Glomerular visceral epithelial cell (primary cell): ENCODE results near the gene FOXE3.

ENCODE experiments used
- DNase-seq: peaks from one replicate; pipeline ENCODE4 v3.0.0-alpha.2; 2016; ENCODE audit errors: extremely low spot score

The FOXE3 gene

GRCh38 chr1:47415728-47416318, at the start of gene FOXE3:
Gene FOXE3 (plus strand): TSS chr1:47416285. CDS start chr1:47416316, 31 bp downstream.
- DNase-seq: no peak

- DNase-seq: no peak
These were observed 48.4 kb upstream of the FOXE3 start for GRCh38 chr1:47367651-47368050.

- no peak for DNase-seq
These were observed 45.0 kb upstream of the FOXE3 start for GRCh38 chr1:47371016-47371517.

- DNase-seq: no peak
These were observed 41.6 kb upstream of the FOXE3 start for GRCh38 chr1:47374501-47374900.

- DNase-seq: no peak
These were observed 37.9 kb upstream of the FOXE3 start for GRCh38 chr1:47378147-47378546.

- DNase-seq: no peak
These were observed 35.4 kb upstream of the FOXE3 start for GRCh38 chr1:47380699-47381098.

- DNase-seq: no peak
These were observed 33.6 kb upstream of the FOXE3 start for GRCh38 chr1:47382399-47382983.

- DNase-seq: no peak
These were observed 32.0 kb upstream of the FOXE3 start for GRCh38 chr1:47384083-47384482.

GRCh38 chr1:47385020-47385419, 31.1 kb upstream of the FOXE3 start:
- DNase-seq: no peak

- DNase-seq: no peak
These were observed 29.8 kb upstream of the FOXE3 start for GRCh38 chr1:47386268-47386667.

GRCh38 chr1:47388030-47388890, 27.8 kb upstream of the FOXE3 start:
- DNase-seq: no peak

- peak; percentile 67 for DNase-seq
These were observed 27.2 kb upstream of the FOXE3 start for GRCh38 chr1:47388891-47389238.

GRCh38 chr1:47389731-47390130, 26.4 kb upstream of the FOXE3 start:
- DNase-seq: no peak

- no peak for DNase-seq
These were observed 25.2 kb upstream of the FOXE3 start for GRCh38 chr1:47390843-47391242.

GRCh38 chr1:47393141-47393540, 22.9 kb upstream of the FOXE3 start:
- no peak for DNase-seq

GRCh38 chr1:47395433-47395832, 20.7 kb upstream of the FOXE3 start:
- no peak for DNase-seq

GRCh38 chr1:47396671-47397196, 19.4 kb upstream of the FOXE3 start:
- no peak for DNase-seq

GRCh38 chr1:47399138-47399845, 16.8 kb upstream of the FOXE3 start:
- no peak for DNase-seq

- no peak for DNase-seq
These were observed 16.3 kb upstream of the FOXE3 start for GRCh38 chr1:47399846-47400155.

GRCh38 chr1:47401761-47402160, 14.3 kb upstream of the FOXE3 start:
- DNase-seq: no peak

GRCh38 chr1:47402591-47402990, 13.5 kb upstream of the FOXE3 start:
- DNase-seq: no peak

- no peak for DNase-seq
These were observed 12.7 kb upstream of the FOXE3 start for GRCh38 chr1:47403321-47403910.
